Right atrium auricular region (tissue), 2 donors: Measurements from ENCODE around the gene LEP. TPM values are rescaled to one million over a fixed set of nuclear protein-coding genes. Genes with fewer than 3 reads are reported as not detected.

Source experiments
- DNase-seq: peaks from one replicate; pipeline ENCODE4 v3.0.0-alpha.2; 2019; ENCODE audit warnings: low spot score
- H3K27ac ChIP-seq, 2 donors: fragments of 200-600 bp; sonication (generic); 1 replicate in 1 of 2; 2 replicates in 1 of 2; pipeline ENCODE4 v1.5.1; 2016 to 2019
- H3K27me3 ChIP-seq, 2 donors: fragments of 200-600 bp; sonication (generic); one replicate each; pipeline versions ENCODE4 v1.5.1 to v1.6.0; 2017 to 2019
- H3K36me3 ChIP-seq: fragments of 200-600 bp; sonication (generic); one replicate; pipeline ENCODE4 v1.5.1; 2016
- H3K4me1 ChIP-seq, 2 donors: fragments of 200-600 bp; sonication (generic); one replicate each; pipeline versions ENCODE4 v1.5.1 to v1.6.0; 2017 to 2019
- H3K4me3 ChIP-seq, 2 donors: fragments of 200-600 bp; sonication (generic); 1 replicate in 1 of 2; 2 replicates in 1 of 2; pipeline ENCODE4 v1.5.1; 2017 to 2019; ENCODE audit warnings: mild to moderate bottlenecking in 1 of 2, moderate library complexity in 1 of 2
- H3K9me3 ChIP-seq, 2 donors: fragments of 200-600 bp; sonication (generic); one replicate each; pipeline ENCODE4 v1.5.1; 2019
- total RNA-seq, 2 donors: library from RNA; depleted of rRNA; stranded (reverse); fragments of >200 nt; gene quantifications; one replicate each; pipeline ENCODE4 v1.1.0, GENCODE V29; 2016
- TF ChIP-seq, protein P1 (sequence below), 2 donors: fragments of 200-600 bp; sonication (generic); IDR thresholded peaks; one replicate each; pipeline ENCODE4 v1.5.1; 2019; ENCODE audit warnings: antibody characterized with exemption in 2 of 2

The LEP gene
- total RNA-seq, 2 donors from 2014 or later = 0.22 to 2.2 TPM

- DNase-seq = no peak
- H3K27ac ChIP-seq = no peak overlapping the region
- peaks cover 0 to 7% of the 10 kb centered on the region in 2 donors for H3K4me1 ChIP-seq
- H3K27me3 ChIP-seq = peaks cover 0 to 14% of the 10 kb centered on the region in 2 donors
- no peaks in the 10 kb centered on the region for H3K9me3 ChIP-seq
- no peaks in the 10 kb centered on the region for H3K36me3 ChIP-seq
- TF ChIP-seq, protein P1, sequence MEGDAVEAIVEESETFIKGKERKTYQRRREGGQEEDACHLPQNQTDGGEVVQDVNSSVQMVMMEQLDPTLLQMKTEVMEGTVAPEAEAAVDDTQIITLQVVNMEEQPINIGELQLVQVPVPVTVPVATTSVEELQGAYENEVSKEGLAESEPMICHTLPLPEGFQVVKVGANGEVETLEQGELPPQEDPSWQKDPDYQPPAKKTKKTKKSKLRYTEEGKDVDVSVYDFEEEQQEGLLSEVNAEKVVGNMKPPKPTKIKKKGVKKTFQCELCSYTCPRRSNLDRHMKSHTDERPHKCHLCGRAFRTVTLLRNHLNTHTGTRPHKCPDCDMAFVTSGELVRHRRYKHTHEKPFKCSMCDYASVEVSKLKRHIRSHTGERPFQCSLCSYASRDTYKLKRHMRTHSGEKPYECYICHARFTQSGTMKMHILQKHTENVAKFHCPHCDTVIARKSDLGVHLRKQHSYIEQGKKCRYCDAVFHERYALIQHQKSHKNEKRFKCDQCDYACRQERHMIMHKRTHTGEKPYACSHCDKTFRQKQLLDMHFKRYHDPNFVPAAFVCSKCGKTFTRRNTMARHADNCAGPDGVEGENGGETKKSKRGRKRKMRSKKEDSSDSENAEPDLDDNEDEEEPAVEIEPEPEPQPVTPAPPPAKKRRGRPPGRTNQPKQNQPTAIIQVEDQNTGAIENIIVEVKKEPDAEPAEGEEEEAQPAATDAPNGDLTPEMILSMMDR (IDR thresholded peaks at IDR 0.05) = no peak
- no peak overlapping the region for H3K4me3 ChIP-seq
Observed at GRCh38 chr7:128203710-128204214, 37.3 kb upstream of the LEP start.

GRCh38 chr7:128204455-128204854 lies 36.6 kb upstream of the LEP start:
- DNase-seq = no peak
- peaks cover 0 to 7% of the 10 kb centered on the region in 2 donors for H3K4me1 ChIP-seq
- H3K27me3 ChIP-seq = peaks cover 0 to 14% of the 10 kb centered on the region in 2 donors
- no peak overlapping the region for H3K4me3 ChIP-seq
- H3K27ac ChIP-seq = no peak overlapping the region
- TF ChIP-seq, protein P1 (IDR thresholded peaks at IDR 0.05) = no peak
- H3K9me3 ChIP-seq = no peaks in the 10 kb centered on the region
- H3K36me3 ChIP-seq = no peaks in the 10 kb centered on the region

DNA sequence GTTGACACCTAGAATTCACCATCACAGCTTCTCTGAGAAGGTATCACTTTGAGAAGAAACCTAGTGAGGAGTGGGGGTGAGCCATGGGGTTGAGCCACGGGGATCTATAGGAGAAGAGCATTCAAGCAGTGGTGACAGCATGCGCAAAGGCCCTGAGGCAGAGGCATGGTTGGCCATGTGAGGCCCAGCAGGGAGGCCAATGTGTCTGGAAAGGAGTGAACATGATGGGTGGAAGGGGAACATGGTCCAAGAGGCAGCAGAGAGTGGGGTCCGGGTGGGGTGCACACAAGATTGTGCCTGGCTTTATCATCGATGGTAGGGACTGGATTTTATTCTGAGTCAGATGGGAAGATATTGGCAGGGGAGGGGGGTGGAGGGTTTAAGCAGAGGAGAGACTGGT lies 36.0 kb upstream of the LEP start:
- Histone ChIP-seq H3K4me1 (peaks cover 0 to 7% of the 10 kb centered on the region in 2 donors), H3K27me3 (peaks cover 0 to 14% of the 10 kb centered on the region in 2 donors), H3K36me3 (no peaks in the 10 kb centered on the region), H3K9me3 (no peaks in the 10 kb centered on the region), H3K4me3 (no peak overlapping the region), H3K27ac (no peak overlapping the region)
- TF ChIP-seq, protein P1 (IDR thresholded peaks at IDR 0.05) = no peak
- no peak for DNase-seq

- H3K36me3 ChIP-seq = no peaks in the 10 kb centered on the region
- H3K9me3 ChIP-seq = no peaks in the 10 kb centered on the region
- no peak overlapping the region for H3K4me3 ChIP-seq
- TF ChIP-seq, protein P1 (IDR thresholded peaks at IDR 0.05) = no peak
- peaks cover 0 to 4% of the 10 kb centered on the region in 2 donors for H3K4me1 ChIP-seq
- DNase-seq = no peak
- H3K27me3 ChIP-seq = peaks cover 0 to 10% of the 10 kb centered on the region in 2 donors
- H3K27ac ChIP-seq = no peak overlapping the region
Observed at GRCh38 chr7:128206017-128206746, 34.9 kb upstream of the LEP start.

DNA sequence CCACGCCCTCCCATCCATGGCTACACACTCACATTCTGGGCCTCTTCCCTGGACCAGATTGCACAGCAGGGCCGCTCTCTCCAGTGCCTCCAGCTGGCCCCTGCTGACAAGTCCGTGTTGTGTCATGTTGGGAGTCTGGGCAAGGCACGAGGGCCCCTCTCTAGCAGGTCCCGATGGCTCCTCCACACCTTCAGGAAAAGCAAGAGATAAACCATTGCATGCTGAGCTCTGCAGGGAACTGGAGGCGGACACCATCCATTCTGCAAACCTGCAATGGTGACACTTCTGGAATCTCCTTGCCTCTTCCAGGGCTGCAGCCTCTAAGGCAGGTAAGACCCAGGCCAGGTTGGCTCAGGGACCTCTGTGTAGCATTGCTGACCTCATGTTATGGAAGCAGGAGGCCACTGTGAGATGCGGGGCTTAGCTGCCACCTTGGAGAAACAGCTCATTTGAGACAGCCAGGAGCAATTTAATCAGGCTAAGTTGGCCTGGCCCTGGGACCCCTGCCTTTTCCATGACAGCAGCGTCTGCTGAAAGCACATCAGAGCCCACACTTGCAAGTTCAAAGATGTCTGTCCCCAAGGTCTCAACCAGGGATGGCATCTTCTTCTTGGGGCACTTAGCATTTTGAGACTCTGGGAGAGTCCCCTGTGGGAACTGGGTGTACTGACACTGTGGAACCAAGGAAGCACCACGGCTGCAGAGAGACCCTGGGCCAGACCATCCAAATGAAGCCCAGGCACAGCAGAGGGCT lies 34.2 kb upstream of the LEP start:
- Histone ChIP-seq H3K4me3 (no peak overlapping the region), H3K4me1 (no peaks in the 10 kb centered on the region), H3K9me3 (no peaks in the 10 kb centered on the region), H3K36me3 (no peaks in the 10 kb centered on the region), H3K27me3 (peaks cover 0 to 6% of the 10 kb centered on the region in 2 donors), H3K27ac (no peak overlapping the region)
- DNase-seq = no peak
- TF ChIP-seq, protein P1 (IDR thresholded peaks at IDR 0.05) = no peak
